Body of pancreas (tissue), 4 donors: Measurements from ENCODE around the gene GCA. TPM values are rescaled to one million over a fixed set of nuclear protein-coding genes. Genes with fewer than 3 reads are reported as not detected.

Experiments
- ATAC-seq: fragments of 150-250 bp; one replicate; pipeline ENCODE4 v1.9.1; 2016
- DNase-seq, 4 donors: peaks; one replicate each; pipeline ENCODE4 v3.0.0-alpha.2; 2019
- H3K27ac ChIP-seq, 4 donors: fragments of 200-600 bp; sonication (generic); 1 replicate in 3 of 4; 2 replicates in 1 of 4; pipeline versions ENCODE4 v1.5.1 to v1.6.1; 2016 to 2019; ENCODE audit warnings: mild to moderate bottlenecking in 1 of 4, mixed read lengths in 1 of 4, moderate library complexity in 1 of 4
- H3K27me3 ChIP-seq, 2 donors: fragments of 200-600 bp; sonication (generic); one replicate each; pipeline ENCODE4 v1.6.0; 2016; ENCODE audit warnings: mild to moderate bottlenecking in 1 of 2
- H3K36me3 ChIP-seq, 2 donors: fragments of 200-600 bp; sonication (generic); replicated peaks in 1 of 2; 2 replicates each; pipeline ENCODE4 v1.5.1; 2016; ENCODE audit warnings: low read depth in 2 of 2; ENCODE audit not compliant: insufficient read depth in 1 of 2
- H3K4me1 ChIP-seq: fragments of 200-600 bp; sonication (generic); one replicate; pipeline ENCODE4 v1.6.0; 2016
- H3K4me3 ChIP-seq, 2 donors: fragments of 200-600 bp; sonication (generic); 1 replicate in 1 of 2; 2 replicates in 1 of 2; pipeline ENCODE4 v1.5.1; 2016 to 2019
- H3K9me3 ChIP-seq, 3 donors: fragments of 200-600 bp; sonication (generic); 1 replicate in 2 of 3; 2 replicates in 1 of 3; pipeline ENCODE4 v1.5.1; 2016
- CTCF ChIP-seq, 7 experiments: fragments of 450-650 bp in 4 of 7; fragments of 200-600 bp in 3 of 7; sonication (generic) in 3 of 7; IDR thresholded peaks; one replicate each; pipeline ENCODE4 v1.5.1; 2016 to 2019; ENCODE audit warnings: antibody characterized with exemption in 7 of 7
- POLR2A ChIP-seq, 3 donors: fragments of 450-650 bp; IDR thresholded peaks; one replicate each; pipeline ENCODE4 v1.6.1; 2016; ENCODE audit warnings: antibody characterized with exemption in 3 of 3, mild to moderate bottlenecking in 2 of 3
- WGBS, 2 donors: methylation state at CpG; one replicate each; pipeline ENCODE4 v1.1.5; 2017; 5-methylcytosine and 5-hydroxymethylcytosine counted together
- intact Hi-C: fragments of 100-400 bp; cut with DNase I; formaldehyde crosslinking; loops from one replicate; pipeline ENCODE4 v1.15.1; 2023
- total RNA-seq, 2 donors: library from RNA; depleted of rRNA; stranded (reverse); fragments of >200 nt; gene quantifications; one replicate each; pipeline ENCODE4 v1.1.0, GENCODE V29; 2016

The GCA gene
- total RNA-seq, 2 donors from 2014 or later: 14.0 to 15.2 TPM

GRCh38 chr2:162308747-162309503, 35.0 kb upstream of the GCA start:
- H3K27me3 ChIP-seq: no peaks in the 10 kb centered on the region
- H3K27ac ChIP-seq: no peak overlapping the region
- WGBS, 2 donors: 64 to 84% methylated on average over 3 of the region's 3 CpGs
- ATAC-seq (no peak), DNase-seq (no peak)
- no peak for TF ChIP-seq CTCF (IDR thresholded peaks at IDR 0.05)
- no peak for TF ChIP-seq POLR2A (IDR thresholded peaks at IDR 0.05)
- H3K4me1 ChIP-seq: peaks cover 6% of the 10 kb centered on the region
- H3K36me3 ChIP-seq: no peaks in the 10 kb centered on the region
- no peaks in the 10 kb centered on the region for H3K9me3 ChIP-seq
- intact Hi-C loops: no loop called here
- no peak overlapping the region for H3K4me3 ChIP-seq

DNA sequence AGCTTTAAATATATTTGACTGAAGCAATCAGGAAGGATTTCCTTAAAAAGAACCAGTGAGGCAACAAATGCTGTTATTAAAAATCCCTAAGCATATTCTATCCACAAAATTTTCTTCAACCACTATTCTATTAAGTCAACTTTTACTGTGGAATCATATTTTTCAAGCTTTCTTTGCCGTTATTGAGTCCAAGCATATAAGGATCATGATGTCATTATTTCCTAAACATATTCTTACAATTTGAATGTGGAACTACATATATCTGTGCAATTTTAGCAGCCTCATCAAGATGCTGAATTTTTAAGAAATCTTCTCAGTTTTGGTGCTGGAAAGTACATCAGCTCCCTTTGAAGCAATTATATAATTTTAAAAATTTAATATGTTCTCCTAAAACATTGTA, 31.1 kb upstream of the GCA start:
- no peak overlapping the region for H3K4me3 ChIP-seq
- H3K36me3 ChIP-seq: no peaks in the 10 kb centered on the region
- WGBS, 2 donors: 94 to 95% methylated on average over 1 of the region's 1 CpG
- DNase-seq (no peak), ATAC-seq (no peak)
- H3K4me1 ChIP-seq: peaks cover 29% of the 10 kb centered on the region
- H3K27me3 ChIP-seq: no peaks in the 10 kb centered on the region
- no peak for TF ChIP-seq CTCF (IDR thresholded peaks at IDR 0.05)
- no peak for TF ChIP-seq POLR2A (IDR thresholded peaks at IDR 0.05)
- intact Hi-C loops: no loop called here
- no peaks in the 10 kb centered on the region for H3K9me3 ChIP-seq
- no peak overlapping the region for H3K27ac ChIP-seq

DNA sequence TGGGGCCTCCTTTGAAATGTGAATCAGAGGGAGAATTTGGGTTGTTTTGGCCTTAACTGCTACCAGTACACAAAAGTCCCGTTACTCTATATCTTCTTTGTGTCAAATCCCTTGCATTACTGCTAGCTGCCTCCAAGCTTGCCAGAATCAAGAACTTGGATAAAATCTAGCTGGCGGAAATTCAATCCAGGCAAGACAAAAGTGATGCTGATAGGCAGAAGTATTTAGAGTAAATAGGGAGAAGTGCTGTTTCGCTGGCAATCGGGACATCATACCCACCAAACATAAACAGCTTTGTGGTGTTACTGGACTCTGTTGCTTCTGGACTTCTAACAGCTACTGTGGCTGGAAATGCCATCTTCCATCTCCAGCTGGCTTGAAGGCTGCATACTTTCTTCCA, 28.0 kb upstream of the GCA start:
- DNase-seq: no peak
- H3K4me3 ChIP-seq: no peak overlapping the region
- WGBS, 2 donors: 72 to 87% methylated on average over 4 of the region's 4 CpGs

DNA sequence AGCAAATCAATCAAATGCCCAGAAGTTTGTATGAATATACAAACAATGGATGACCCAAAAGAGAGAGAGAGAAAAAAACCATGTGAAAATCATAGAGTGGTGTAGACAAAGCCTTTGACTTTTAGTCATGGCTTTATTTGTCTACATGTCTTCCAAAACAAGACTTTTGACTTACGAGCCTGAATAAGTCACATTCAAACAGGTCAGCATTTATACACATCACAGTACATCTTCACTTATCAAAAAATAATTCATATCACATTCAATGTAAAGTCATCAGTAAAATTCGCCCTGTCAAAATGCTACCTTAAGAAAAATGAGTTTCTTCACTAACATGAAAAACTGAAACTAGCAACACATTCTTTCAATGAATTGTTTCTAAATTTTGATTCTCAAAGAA, 27.3 kb upstream of the GCA start:
- intact Hi-C loops: no loop called here
- 63 to 69% methylated on average over 2 of the region's 2 CpGs for WGBS, 2 donors
- TF ChIP-seq POLR2A (IDR thresholded peaks at IDR 0.05) (no peak), CTCF (IDR thresholded peaks at IDR 0.05) (no peak)
- no peaks in the 10 kb centered on the region for H3K9me3 ChIP-seq
- peak overlapping the region in 1 of 2 donors; percentile 64 for H3K4me3 ChIP-seq
- no peak for DNase-seq
- H3K27me3 ChIP-seq: no peaks in the 10 kb centered on the region
- no peaks in the 10 kb centered on the region for H3K36me3 ChIP-seq
- no peak for ATAC-seq
- H3K4me1 ChIP-seq: peaks cover 43% of the 10 kb centered on the region
- no peak overlapping the region for H3K27ac ChIP-seq

More for the DNA sequence above, 28.0 kb upstream of the GCA start:
- TF ChIP-seq CTCF (IDR thresholded peaks at IDR 0.05) (no peak), POLR2A (IDR thresholded peaks at IDR 0.05) (no peak)
- peaks cover 44% of the 10 kb centered on the region for H3K4me1 ChIP-seq
- H3K36me3 ChIP-seq: no peaks in the 10 kb centered on the region
- no peaks in the 10 kb centered on the region for H3K27me3 ChIP-seq
- no peak overlapping the region for H3K27ac ChIP-seq
- no peak for ATAC-seq
- intact Hi-C loops: no loop called here
- no peaks in the 10 kb centered on the region for H3K9me3 ChIP-seq
